HuH-7.5 (cell line): ENCODE data around the gene LRRC55.
"Not testable (repeated sequence)": the region's sequence is repeated elsewhere in the genome, so short reads cannot be mapped to it uniquely, and the experiment has no call there.

ENCODE experiments used
- DNase-seq: peaks from one replicate; pipeline ENCODE4 v3.0.0; 2011; ENCODE audit warnings: low spot score

Gene LRRC55

DNA sequence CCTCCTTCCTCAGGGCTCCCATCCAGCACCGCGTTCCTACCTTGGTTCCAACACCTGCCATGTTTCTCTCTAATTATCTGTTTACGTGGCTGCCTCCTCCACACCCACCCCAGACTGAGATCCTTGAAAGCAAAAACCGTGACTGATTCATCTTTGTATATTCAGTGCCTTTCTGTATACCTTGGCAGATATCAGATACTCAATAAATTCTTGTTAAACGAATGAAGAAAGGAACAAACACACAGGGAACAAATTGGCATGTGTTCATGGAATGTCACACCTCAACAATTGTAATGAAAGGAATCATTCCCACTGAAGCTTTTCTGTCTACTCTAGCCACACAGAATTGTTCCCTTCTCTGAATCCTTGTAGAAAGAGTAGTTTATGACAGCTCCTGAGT, 20.4 kb upstream of the LRRC55 start:
- no peak for DNase-seq

DNA sequence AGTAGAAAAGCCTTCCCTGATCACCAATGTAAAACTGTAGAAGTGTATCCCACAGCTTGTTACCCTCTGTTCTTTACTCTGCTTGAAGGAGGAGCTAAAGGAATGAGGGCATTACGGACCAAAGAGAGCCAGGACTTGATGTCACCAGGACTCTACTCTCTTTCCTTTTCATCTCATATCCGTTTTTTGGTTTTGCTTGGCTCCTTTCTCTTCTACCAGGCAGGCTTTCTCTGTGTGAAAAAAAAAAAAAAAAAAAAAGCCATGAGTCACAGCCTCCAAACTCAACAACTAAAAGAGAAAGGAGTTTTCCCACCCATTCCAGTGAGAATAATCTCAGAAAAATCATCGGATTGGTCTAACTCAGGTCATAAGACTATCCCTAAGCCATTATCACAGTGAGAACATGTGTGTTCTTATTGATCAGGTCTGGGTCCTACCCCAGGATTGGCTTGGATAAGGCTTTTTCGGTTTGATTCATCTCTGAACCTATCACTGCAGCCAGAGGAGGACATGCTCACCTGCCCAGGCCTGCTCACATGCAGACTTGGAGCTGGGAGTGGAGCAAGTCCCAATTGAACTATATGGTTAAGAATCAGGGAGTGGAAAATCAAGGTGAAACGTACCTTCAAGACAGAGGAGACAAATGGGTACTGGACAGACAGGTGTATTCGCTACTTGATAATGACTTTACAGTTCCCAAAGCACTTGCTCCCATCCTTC, 19.4 kb upstream of the LRRC55 start:
- no peak for DNase-seq

DNA sequence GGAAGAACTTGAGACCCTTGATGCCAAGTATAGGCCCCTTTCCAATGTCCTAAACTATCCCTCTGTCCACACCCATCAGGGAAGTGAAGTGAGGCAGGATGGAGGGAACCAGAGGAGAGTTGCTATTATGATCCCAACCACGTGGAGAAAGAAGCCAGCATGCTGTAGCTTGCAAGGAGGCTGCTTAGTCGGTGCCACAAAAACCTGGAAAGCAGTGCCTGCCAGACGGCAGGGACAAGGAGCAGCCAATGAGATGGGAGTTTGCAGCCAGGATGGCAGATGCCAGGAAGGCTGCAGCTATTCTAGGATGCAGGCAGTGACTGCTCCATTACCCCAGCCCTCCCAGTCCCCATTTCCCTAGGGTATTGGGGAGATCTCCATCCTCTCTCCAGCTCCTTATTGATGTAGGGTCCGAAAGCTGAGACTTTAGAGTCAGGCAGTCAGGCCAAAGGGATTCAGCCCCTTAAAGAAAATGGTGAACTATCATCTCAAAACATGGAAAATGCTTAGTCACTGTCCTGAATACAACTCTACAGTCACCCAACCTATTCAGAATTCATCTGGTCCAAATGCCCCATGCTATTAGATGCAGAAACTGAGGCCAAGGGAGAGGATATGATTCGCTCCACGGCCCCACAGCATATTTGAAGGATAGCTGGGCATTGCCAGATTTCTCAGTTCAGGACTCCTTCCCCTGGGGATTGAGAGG, 18.4 kb upstream of the LRRC55 start:
- DNase-seq = no peak

DNA sequence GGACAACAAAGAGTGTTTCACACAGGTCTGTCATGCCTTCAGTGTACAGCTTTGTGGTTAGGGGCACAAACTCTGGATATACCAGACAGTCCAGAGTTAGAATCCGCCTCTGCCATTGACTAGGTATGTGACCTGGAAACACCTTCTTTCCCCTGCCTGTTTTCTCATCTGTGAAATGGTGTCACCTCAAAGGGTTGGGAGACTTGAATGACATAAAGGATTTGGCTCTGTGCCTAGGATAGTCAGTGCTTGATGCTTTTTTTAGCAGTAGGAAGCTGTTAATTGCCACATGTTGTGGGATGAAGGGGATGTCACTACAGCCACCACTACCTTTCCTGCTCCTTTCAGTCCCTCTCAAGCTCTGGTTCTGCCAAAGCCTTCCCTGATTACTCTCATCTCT, 17.4 kb upstream of the LRRC55 start:
- no peak for DNase-seq

DNA sequence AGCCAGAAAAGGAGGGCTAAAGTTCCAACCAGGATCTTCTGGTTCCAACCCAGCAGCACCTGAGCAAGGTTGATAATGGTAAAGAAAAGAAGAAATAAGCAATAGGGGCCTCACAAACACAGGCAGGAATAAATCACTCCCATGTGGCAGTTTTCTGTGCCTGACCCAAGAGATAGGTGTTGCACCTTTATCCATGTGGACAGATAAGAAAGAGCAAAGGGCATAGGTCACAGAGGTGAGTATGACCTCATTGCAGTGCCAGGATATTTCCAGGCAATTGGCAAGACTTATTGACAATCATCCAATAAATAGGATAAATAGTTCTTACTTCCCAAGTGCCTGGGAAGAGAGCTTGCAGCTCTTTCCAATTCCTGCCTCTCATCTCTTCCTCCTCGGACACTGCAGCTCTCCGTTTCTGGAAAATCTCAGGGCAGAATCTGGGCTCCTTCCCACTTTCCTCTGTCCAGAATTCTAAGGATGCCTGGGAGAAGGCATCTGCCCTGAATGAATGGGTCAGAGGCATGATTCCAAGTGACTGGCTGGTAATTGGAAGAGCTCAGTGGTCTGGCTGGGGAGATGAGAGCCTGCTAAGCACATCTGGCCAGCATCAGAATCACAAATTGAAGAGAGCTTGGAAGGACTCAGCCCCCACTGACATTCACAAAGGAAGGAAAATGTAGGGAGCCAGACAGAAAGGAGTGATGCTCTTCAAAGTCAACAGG, 14.5 kb upstream of the LRRC55 start:
- DNase-seq = no peak

GRCh38 chr11:57169732-57170313, 11.9 kb upstream of the LRRC55 start:
- DNase-seq = not testable (repeated sequence)

DNA sequence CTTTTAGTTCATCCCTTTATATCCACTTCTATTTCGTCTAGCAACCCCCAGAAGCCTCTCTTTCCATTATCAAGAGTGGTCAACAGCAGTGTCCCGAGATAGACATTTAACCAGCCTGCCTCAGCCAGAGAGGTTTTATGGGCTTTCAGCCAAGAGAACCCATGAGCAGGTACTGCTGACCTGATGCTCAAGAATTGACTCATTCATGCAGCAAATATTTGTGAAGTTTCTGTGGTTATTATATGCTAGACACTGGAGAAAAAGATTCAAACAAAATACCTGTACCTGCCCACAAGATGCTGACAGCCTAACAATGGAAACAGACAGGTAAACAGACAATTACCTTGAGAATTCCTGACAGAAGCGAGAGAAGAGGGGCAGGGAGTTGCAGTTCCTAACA, 9.7 kb upstream of the LRRC55 start:
- no peak for DNase-seq

DNA sequence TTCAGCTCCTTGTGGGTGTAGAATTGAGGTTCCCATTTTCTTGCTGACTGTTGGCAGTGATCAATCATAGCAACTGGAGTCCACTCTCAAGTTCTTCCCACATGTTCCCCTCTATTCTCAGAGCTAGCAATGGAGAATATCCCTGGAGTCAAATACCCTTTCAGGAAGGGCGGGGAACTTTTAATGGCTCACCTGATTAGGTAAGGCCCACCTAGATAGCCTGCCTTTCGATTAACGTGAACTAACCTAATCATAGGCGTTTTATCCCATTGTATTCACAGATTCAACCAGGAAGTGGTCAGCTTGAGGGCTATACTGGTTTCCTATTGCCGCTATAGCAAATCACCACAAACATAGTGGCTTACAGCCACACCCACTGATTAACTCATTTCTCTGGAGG, 7.1 kb upstream of the LRRC55 start:
- no peak for DNase-seq

GRCh38 chr11:57175478-57175877, 6.3 kb upstream of the LRRC55 start:
- no peak for DNase-seq

GRCh38 chr11:57178334-57178733, 3.4 kb upstream of the LRRC55 start:
- DNase-seq = no peak

DNA sequence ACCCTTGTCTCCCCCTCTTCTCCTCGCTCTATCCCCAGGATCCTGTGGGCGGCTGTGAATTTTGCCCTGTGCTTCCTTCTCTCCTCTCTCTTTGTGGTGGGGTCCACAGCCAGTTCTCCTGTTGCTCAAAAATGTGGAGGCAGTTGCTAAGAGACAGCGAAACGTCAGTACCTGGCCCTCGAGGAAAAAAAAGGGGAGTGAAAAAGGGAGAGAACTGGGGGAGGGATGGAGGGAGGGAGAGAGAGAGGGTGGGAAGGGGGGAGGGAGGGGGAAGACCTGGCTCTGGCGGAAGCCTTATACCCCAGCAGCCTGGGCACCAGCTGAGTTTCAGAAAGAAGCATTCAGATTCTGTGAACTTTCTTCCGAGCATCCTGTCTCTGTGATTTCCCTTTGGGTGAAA, 2.1 kb upstream of the LRRC55 start:
- DNase-seq = no peak

- DNase-seq = no peak
Observed at GRCh38 chr11:57180081-57180561, 1.6 kb upstream of the LRRC55 start.

GRCh38 chr11:57180964-57181363, 789 bp upstream of the LRRC55 start:
- DNase-seq = no peak

GRCh38 chr11:57182896-57183295, 1.1 kb downstream of the LRRC55 start:
- no peak for DNase-seq

GRCh38 chr11:57190548-57190947, 8.8 kb downstream of the LRRC55 start:
- no peak for DNase-seq

- DNase-seq = no peak
Observed at GRCh38 chr11:57191311-57192219, 9.8 kb downstream of the LRRC55 start.

DNA sequence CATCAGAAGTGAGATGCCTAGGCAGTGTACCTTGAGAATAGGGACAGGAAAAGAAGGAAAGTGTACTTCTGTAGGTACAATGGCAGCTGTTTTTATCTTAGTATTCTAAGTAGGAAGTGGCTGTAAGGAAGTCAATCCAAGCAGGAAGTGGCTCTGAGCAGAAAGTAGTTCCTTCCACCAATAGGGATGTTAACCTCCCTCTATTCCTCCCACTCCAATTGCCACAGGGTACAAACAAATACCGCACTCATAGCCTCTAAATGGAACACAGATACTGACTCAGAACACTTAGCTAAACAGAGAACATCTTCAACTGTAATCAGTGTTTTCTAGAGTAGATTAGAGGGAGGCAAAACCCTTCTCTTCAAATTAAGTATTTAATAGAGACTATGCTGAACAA, 10.6 kb downstream of the LRRC55 start:
- no peak for DNase-seq

DNA sequence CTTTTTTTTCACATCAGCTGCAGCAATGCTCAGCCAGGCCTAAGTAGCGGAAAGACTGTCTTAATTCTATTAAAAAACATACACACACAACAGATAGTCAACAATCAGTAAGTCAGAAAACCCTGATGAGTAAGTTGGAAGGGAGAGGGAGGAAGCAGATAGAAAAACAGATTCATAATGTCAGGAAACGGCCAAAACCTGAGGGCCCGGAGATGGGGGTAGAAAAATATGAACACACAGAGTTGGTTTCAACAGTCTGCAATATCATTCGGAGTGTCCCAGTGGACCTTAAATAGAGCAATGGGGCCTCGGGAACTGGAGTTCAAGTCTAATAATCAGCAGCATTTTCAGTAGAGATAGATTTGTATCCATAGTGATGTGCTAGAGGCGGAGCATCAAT, 14.8 kb downstream of the LRRC55 start:
- no peak for DNase-seq

DNA sequence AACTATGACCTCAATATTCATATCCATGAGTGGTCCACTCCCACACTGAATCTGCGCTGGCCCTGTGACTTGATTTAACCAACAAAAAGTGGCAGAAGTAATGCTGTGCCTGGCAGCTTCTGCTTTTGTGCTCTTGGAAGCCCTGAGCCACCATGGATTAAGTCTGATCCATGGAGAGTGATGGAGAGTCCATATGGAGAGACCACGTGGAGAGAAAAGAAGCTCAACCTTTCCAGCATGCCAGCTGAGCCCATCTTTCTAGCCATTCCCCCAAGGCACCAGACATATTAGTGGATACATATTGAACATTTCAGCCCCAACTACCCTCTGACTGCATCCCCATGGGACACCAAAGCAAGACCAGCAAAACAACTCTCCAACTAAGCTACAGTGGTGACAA, 16.0 kb downstream of the LRRC55 start:
- no peak for DNase-seq

DNA sequence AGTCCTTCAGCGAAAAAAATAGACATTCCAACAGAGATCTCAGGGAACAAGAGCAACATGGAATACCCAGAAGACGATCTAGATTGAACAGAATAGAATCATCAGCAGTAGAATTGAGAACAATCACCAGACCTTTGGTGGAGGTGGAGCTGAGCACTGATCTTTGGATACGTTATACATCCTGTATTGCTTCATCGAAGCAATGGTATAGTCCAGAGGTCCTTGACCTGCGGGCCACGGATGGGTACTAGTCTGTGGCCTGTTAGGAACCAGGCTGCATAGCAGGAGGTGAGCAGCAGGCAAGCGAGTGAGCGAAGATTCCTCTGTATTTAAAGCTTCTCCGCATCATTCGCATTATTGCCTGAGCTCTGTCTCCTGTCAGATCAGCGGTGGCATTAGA, 17.6 kb downstream of the LRRC55 start:
- DNase-seq = no peak

GRCh38 chr11:57200917-57201316, 19.2 kb downstream of the LRRC55 start:
- no peak for DNase-seq

DNA sequence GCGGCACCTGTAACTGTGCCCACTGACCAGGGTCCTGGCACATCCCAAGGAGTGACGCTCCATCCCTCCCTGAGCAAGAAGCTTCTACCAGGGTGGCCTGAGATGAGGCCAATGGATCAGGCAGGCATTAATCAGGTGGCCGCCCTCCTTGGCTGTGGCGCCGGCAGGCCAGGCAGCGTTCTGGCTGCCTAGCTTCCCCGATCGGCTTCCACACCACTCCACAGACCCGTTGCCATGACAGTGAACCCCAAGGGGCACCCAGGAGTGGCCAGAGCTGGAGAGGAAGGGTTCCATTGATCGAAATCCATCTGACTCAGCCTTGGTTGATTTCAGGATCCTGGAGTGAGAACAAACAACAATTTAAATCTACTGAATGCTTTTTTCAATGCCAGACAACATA, 20.5 kb downstream of the LRRC55 start:
- no peak for DNase-seq
